SU-DHL-6 (cell line): ENCODE results near the gene ZFHX3.

Source experiments
- H2AFZ ChIP-seq: fragments of 200-600 bp; sonication (generic); 2 replicates; pipeline ENCODE4 v1.6.1; 2014; ENCODE audit warnings: low read depth, mild to moderate bottlenecking, moderate library complexity, mixed read lengths, antibody characterized with exemption, low read length; ENCODE audit not compliant: severe bottlenecking
- H3F3A ChIP-seq: fragments of 200-600 bp; shearing (Covaris generic); 2 replicates; pipeline ENCODE4 v1.6.0; 2016; ENCODE audit warnings: antibody characterized with exemption, mild to moderate bottlenecking; ENCODE audit not compliant: insufficient read depth
- H3K27ac ChIP-seq: fragments of 200-600 bp; sonication (generic); 2 replicates; pipeline ENCODE4 v1.5.1; 2016; ENCODE audit warnings: low read depth, mild to moderate bottlenecking, low read length, moderate library complexity, mixed read lengths
- H3K27me3 ChIP-seq: fragments of 200-600 bp; sonication (generic), shearing (Covaris generic); 2 replicates; pipeline ENCODE4 v1.6.0; 2014; ENCODE audit warnings: mild to moderate bottlenecking, low read length
- H3K36me3 ChIP-seq: fragments of 200-600 bp; sonication (generic); 2 replicates; pipeline ENCODE4 v1.6.1; 2014; ENCODE audit warnings: mild to moderate bottlenecking, low read length, mixed read lengths
- H3K4me2 ChIP-seq: fragments of 300-600, 200-600 bp; shearing (Covaris generic), sonication (generic); 2 replicates; pipeline ENCODE4 v1.6.0; 2014; ENCODE audit warnings: low read length, low read depth, mild to moderate bottlenecking; ENCODE audit not compliant: poor library complexity, severe bottlenecking
- H3K4me3 ChIP-seq: fragments of 200-600 bp; sonication (generic); 2 replicates; pipeline ENCODE4 v1.5.1; 2014; ENCODE audit warnings: antibody characterized with exemption, low read length, mild to moderate bottlenecking, mixed read lengths; ENCODE audit not compliant: insufficient read depth, poor library complexity, severe bottlenecking
- H3K79me2 ChIP-seq: fragments of 200-600 bp; sonication (generic); 2 replicates; pipeline ENCODE4 v1.6.1; 2014; ENCODE audit warnings: mild to moderate bottlenecking, low read length, moderate library complexity; ENCODE audit not compliant: insufficient read depth
- H3K9ac ChIP-seq: fragments of 200-600 bp; sonication (generic); 2 replicates; pipeline ENCODE4 v1.7.0; 2014; ENCODE audit warnings: mild to moderate bottlenecking, low read length
- H3K9me2 ChIP-seq: fragments of 200-600 bp; sonication (generic); replicated peaks from 2 replicates; pipeline ENCODE4 v1.6.1; 2014; ENCODE audit warnings: low read length; ENCODE audit not compliant: insufficient read depth
- H3K9me3 ChIP-seq: fragments of 200-600 bp; sonication (generic); 2 replicates; pipeline ENCODE4 v1.6.1; 2014; ENCODE audit warnings: low read length, mixed read lengths; ENCODE audit not compliant: insufficient read depth
- H4K20me1 ChIP-seq: fragments of 200-600 bp; sonication (generic); 2 replicates; pipeline ENCODE4 v1.6.1; 2014; ENCODE audit warnings: low read depth, mild to moderate bottlenecking, antibody characterized with exemption, low read length, moderate library complexity, mixed read lengths
- CTCF ChIP-seq: fragments of 200-600 bp; sonication (generic); IDR thresholded peaks from one replicate; pipeline ENCODE4 v1.5.1; 2017; ENCODE audit warnings: antibody characterized with exemption, mild to moderate bottlenecking, low read length, moderate library complexity; ENCODE audit not compliant: insufficient read depth, poor library complexity, severe bottlenecking
- EZH2phosphoT487 ChIP-seq: fragments of 200-600 bp; sonication (generic), shearing (Covaris generic); conservative IDR thresholded peaks from 2 replicates; pipeline ENCODE4 v1.6.1; 2018; ENCODE audit warnings: mild to moderate bottlenecking, antibody characterized with exemption, low read length, moderate library complexity, mixed read lengths

The ZFHX3 gene

DNA sequence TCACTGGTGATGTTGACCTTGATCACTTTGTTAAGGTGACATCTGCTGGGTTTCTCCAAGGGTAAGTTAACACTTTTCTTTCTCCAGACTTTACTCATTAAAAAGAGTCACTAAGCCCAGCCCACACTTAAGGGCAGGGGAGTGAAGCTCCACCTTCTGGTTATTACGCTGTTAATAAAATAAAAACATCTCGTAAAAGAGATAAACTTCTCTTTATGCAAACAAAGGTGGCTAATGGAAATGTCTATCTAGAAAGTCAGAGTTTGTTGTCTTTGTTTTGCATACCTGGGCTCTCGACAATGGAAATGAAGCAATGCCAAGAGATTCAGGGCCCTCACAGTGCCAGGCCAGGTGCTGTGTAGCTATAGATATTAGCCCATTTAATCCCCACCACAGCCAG lies 134.4 kb downstream of the ZFHX3 start:
- Histone ChIP-seq H3K4me3 (no peak overlapping the region), H3K79me2 (no peaks in the 10 kb centered on the region), H4K20me1 (no peaks in the 10 kb centered on the region), H3K27ac (no peak overlapping the region), H3K27me3 (no peaks in the 10 kb centered on the region), H3K9ac (no peak overlapping the region), H3K9me2 (no peaks in the 10 kb centered on the region), H3K36me3 (no peaks in the 10 kb centered on the region), H3K9me3 (no peaks in the 10 kb centered on the region), H3K4me2 (no peak overlapping the region), H3F3A (no peaks in the 10 kb centered on the region), H2AFZ (no peak overlapping the region)
- TF ChIP-seq EZH2phosphoT487, result no peak
- TF ChIP-seq CTCF, result no peak

DNA sequence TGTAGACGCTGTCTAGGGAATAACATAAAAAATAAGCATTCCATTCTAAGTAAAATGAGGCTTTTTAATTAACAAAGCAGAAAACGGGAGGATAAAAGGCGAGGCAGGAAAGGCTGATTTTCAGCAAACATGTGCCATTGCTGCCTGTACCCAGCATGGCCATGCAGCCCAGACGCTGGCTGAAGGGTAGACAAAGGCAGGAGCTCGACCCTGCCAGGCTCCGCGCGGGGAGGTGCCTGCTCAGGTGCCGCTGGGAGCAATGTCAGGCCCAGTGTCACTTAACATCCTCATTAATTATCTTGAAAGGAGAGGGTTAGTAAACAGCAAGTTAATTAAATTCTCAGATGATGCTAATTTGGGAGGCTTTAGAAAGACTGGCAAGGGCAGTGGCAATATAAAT lies 136.0 kb downstream of the ZFHX3 start:
- no peak for TF ChIP-seq CTCF
- no peak for TF ChIP-seq EZH2phosphoT487
- Histone ChIP-seq H4K20me1 (no peaks in the 10 kb centered on the region), H3K27me3 (no peaks in the 10 kb centered on the region), H3F3A (no peaks in the 10 kb centered on the region), H3K9me3 (no peaks in the 10 kb centered on the region), H2AFZ (no peak overlapping the region), H3K4me2 (no peak overlapping the region), H3K79me2 (no peaks in the 10 kb centered on the region), H3K9ac (no peak overlapping the region), H3K27ac (no peak overlapping the region), H3K9me2 (no peaks in the 10 kb centered on the region), H3K36me3 (no peaks in the 10 kb centered on the region), H3K4me3 (no peak overlapping the region)

DNA sequence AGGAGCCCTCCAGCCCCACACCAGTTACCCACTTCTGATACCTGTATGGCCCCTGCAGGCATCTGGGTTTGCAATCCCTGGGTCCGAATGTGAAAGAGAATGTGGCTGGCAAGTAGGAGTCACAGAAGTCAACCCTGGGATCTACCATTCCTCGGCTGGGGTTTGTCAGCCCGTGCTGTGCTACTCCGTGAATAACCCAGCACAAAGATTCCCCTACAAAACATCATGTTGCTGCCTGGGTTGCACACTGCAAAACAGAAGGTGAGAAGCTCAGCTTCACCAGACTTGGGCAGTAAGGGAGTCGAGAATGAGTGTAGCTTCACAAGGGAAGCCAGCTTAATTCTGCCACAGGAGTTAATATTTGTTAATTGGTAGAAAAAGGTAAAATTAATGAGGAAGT lies 137.1 kb downstream of the ZFHX3 start:
- no peaks in the 10 kb centered on the region for H3K9me2 ChIP-seq
- H3K27me3 ChIP-seq, result no peaks in the 10 kb centered on the region
- no peak overlapping the region for H3K9ac ChIP-seq
- no peak overlapping the region for H3K27ac ChIP-seq
- no peaks in the 10 kb centered on the region for H4K20me1 ChIP-seq
- no peak overlapping the region for H3K4me3 ChIP-seq
- no peaks in the 10 kb centered on the region for H3K36me3 ChIP-seq
- no peaks in the 10 kb centered on the region for H3K79me2 ChIP-seq
- no peaks in the 10 kb centered on the region for H3K9me3 ChIP-seq
- no peak overlapping the region for H2AFZ ChIP-seq
- H3F3A ChIP-seq, result no peaks in the 10 kb centered on the region
- H3K4me2 ChIP-seq, result no peak overlapping the region
- TF ChIP-seq CTCF, result no peak
- TF ChIP-seq EZH2phosphoT487, result no peak

DNA sequence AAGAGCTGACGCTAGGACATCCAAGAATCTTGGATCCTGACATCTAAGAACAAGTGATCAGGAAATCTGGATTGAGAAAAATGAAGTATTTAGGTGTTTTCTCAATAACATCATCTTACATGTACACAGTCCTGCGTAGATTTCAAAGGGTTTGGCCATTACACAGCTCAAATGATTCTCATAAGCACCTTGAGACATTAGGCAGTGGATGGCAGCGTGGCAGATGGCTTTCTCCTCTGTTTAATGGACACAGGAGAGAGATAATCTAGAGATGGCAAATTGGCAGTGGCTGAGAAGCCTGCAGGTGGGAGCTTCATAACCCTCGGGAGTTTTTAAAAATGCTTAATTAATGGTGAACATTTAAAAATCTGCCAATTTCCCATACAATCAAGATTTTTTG lies 137.5 kb downstream of the ZFHX3 start:
- Histone ChIP-seq H3K27ac (no peak overlapping the region), H3K9me2 (no peaks in the 10 kb centered on the region), H4K20me1 (no peaks in the 10 kb centered on the region), H3K9me3 (no peaks in the 10 kb centered on the region), H3K9ac (no peak overlapping the region), H3K4me3 (no peak overlapping the region), H3K27me3 (no peaks in the 10 kb centered on the region), H2AFZ (no peak overlapping the region), H3F3A (no peaks in the 10 kb centered on the region), H3K4me2 (no peak overlapping the region), H3K36me3 (no peaks in the 10 kb centered on the region), H3K79me2 (no peaks in the 10 kb centered on the region)
- TF ChIP-seq CTCF (no peak), EZH2phosphoT487 (no peak)
